H1 (cell line): ENCODE results near the gene BHMT. TPM values are rescaled to one million over a fixed set of nuclear protein-coding genes. Genes with fewer than 3 reads are reported as not detected.

Experiments
- CTCF ChIA-PET: fragments of 300-600 bp; sonication (Branson Sonifier 250); formaldehyde crosslinking; loops from one replicate; lab custom pipeline; 2021; ENCODE audit not compliant: partially characterized antibody; lab: Charles Lee
- POLR2A ChIA-PET: fragments of 300-600 bp; sonication (Branson Sonifier 250); formaldehyde crosslinking; loops from one replicate; lab custom pipeline; 2021; ENCODE audit warnings: inconsistent platforms; ENCODE audit not compliant: partially characterized antibody; lab: Charles Lee
- DNase-seq, 2 experiments: peaks; one replicate each; pipeline versions ENCODE4 v3.0.0 to v3.0.0-alpha.2; 2010 to 2022; ENCODE audit warnings: low spot score in 2 of 2, low read depth in 1 of 2, mixed read lengths in 1 of 2
- FAIRE-seq: peaks from 2 replicates; lab custom pipeline; 2011; peaks lifted over from hg19 to GRCh38; lab: Jason Lieb, UNC
- H2AFZ ChIP-seq: 2 replicates; pipeline ENCODE4 v1.8.1; 2012; ENCODE audit warnings: low read length, inconsistent platforms
- H2AK5ac ChIP-seq: 2 replicates; pipeline ENCODE4 v1.6.1; 2013; ENCODE audit warnings: low read depth, low read length
- H2BK120ac ChIP-seq: replicated peaks from 2 replicates; pipeline ENCODE3; 2013; ENCODE audit warnings: low read depth, low read length, inconsistent platforms
- H2BK12ac ChIP-seq: 2 replicates; pipeline ENCODE4 v1.6.1; 2013; ENCODE audit warnings: low read depth, low read length
- H2BK15ac ChIP-seq: 2 replicates; pipeline ENCODE4 v1.6.1; 2013; ENCODE audit warnings: low read length
- H2BK20ac ChIP-seq: 2 replicates; pipeline ENCODE4 v1.6.1; 2013; ENCODE audit warnings: low read length
- H2BK5ac ChIP-seq: 2 replicates; pipeline ENCODE4 v1.6.1; 2013; ENCODE audit warnings: low read depth, low read length
- H3K14ac ChIP-seq: 2 replicates; pipeline ENCODE4 v1.6.1; 2013; ENCODE audit warnings: inconsistent platforms; ENCODE audit not compliant: insufficient read length
- H3K18ac ChIP-seq: 2 replicates; pipeline ENCODE4 v1.6.1; 2013; ENCODE audit warnings: low read length; ENCODE audit errors: extremely low read depth
- H3K23ac ChIP-seq: 2 replicates; pipeline ENCODE4 v1.6.1; 2013; ENCODE audit warnings: inconsistent platforms; ENCODE audit not compliant: insufficient read length
- H3K23me2 ChIP-seq: 2 replicates; pipeline ENCODE4 v1.6.1; 2013; ENCODE audit warnings: low read depth, low read length
- H3K27ac ChIP-seq: 2 replicates; pipeline ENCODE4 v1.6.1; 2011; ENCODE audit warnings: low read depth, low read length, inconsistent platforms
- H3K27me3 ChIP-seq, 4 experiments: replicated peaks in 1 of 4; 1 replicate in 1 of 4; 2 replicates in 3 of 4; pipeline versions ENCODE4 v1.6.1 to v1.8.1; 2011 to 2013; ENCODE audit warnings: low read length in 3 of 4, mild to moderate bottlenecking in 3 of 4, inconsistent platforms in 2 of 4, mixed read lengths in 2 of 4, moderate library complexity in 1 of 4; ENCODE audit not compliant: control insufficient read depth in 3 of 4, insufficient read depth in 3 of 4; ENCODE audit errors: extremely low read depth in 1 of 4
- H3K36me3 ChIP-seq, 4 experiments: 2 replicates each; pipeline versions ENCODE4 v1.6.1 to v1.8.1; 2011 to 2013; ENCODE audit warnings: mild to moderate bottlenecking in 4 of 4, low read length in 3 of 4, moderate library complexity in 2 of 4, control low read depth in 1 of 4, inconsistent platforms in 1 of 4; ENCODE audit not compliant: insufficient read depth in 4 of 4, control insufficient read depth in 2 of 4
- H3K4ac ChIP-seq: replicated peaks from 2 replicates; pipeline ENCODE3; 2013; ENCODE audit warnings: low read length, low read depth, mixed read lengths, inconsistent platforms; ENCODE audit not compliant: insufficient read length
- H3K4me1 ChIP-seq, 4 experiments: replicated peaks in 1 of 4; 1 replicate in 1 of 4; 2 replicates in 3 of 4; pipeline versions ENCODE4 v1.6.1 to v1.8.1; 2011 to 2013; ENCODE audit warnings: low read length in 3 of 4, inconsistent platforms in 2 of 4, mixed read lengths in 1 of 4; ENCODE audit not compliant: insufficient read depth in 4 of 4, control insufficient read depth in 3 of 4
- H3K4me2 ChIP-seq, 2 experiments: 2 replicates each; pipeline versions ENCODE4 v1.6.1 to v1.8.1; 2011 to 2013; ENCODE audit warnings: low read depth in 2 of 2, low read length in 2 of 2, control low read depth in 1 of 2, inconsistent platforms in 1 of 2, mild to moderate bottlenecking in 1 of 2; ENCODE audit not compliant: insufficient read depth in 1 of 2
- H3K4me3 ChIP-seq, 4 experiments: fragments of 200-600, 300-600 bp in 1 of 4; sonication (generic), shearing (Covaris generic), sonication (Bioruptor Twin) in 1 of 4; 2 replicates each; pipeline versions ENCODE4 v1.5.1 to v1.8.1; 2011 to 2016; ENCODE audit warnings: low read length in 4 of 4, low read depth in 3 of 4, control low read depth in 2 of 4, inconsistent platforms in 2 of 4, mild to moderate bottlenecking in 2 of 4, mixed read lengths in 1 of 4, moderate library complexity in 1 of 4; ENCODE audit not compliant: insufficient read depth in 2 of 4; ENCODE audit errors: extremely low read depth in 1 of 4
- H3K56ac ChIP-seq: replicated peaks from 2 replicates; pipeline ENCODE3; 2013; ENCODE audit warnings: low read depth, mild to moderate bottlenecking, mixed read lengths, low read length, inconsistent platforms; ENCODE audit not compliant: insufficient read length
- H3K79me1 ChIP-seq: 2 replicates; pipeline ENCODE4 v1.6.1; 2013; ENCODE audit warnings: low read depth, low read length, control low read depth
- H3K79me2 ChIP-seq, 2 experiments: 2 replicates each; pipeline versions ENCODE4 v1.6.1 to v1.8.1; 2012 to 2013; ENCODE audit warnings: low read length in 2 of 2, mild to moderate bottlenecking in 2 of 2, inconsistent platforms in 1 of 2; ENCODE audit not compliant: insufficient read depth in 2 of 2, control insufficient read depth in 1 of 2
- H3K9ac ChIP-seq, 4 experiments: replicated peaks in 1 of 4; 1 replicate in 1 of 4; 2 replicates in 3 of 4; pipeline versions ENCODE4 v1.6.1 to v1.8.1; 2011 to 2013; ENCODE audit warnings: low read depth in 3 of 4, low read length in 3 of 4, control low read depth in 2 of 4, mild to moderate bottlenecking in 2 of 4, moderate library complexity in 2 of 4, inconsistent platforms in 1 of 4; ENCODE audit errors: extremely low read depth in 1 of 4
- H3K9me3 ChIP-seq, 2 experiments: 2 replicates each; pipeline versions ENCODE4 v1.6.1 to v1.8.1; 2012 to 2013; ENCODE audit warnings: mild to moderate bottlenecking in 2 of 2, moderate library complexity in 2 of 2, control low read depth in 1 of 2, inconsistent platforms in 1 of 2, low read depth in 1 of 2, low read length in 1 of 2, mixed read lengths in 1 of 2; ENCODE audit not compliant: insufficient read depth in 2 of 2
- H4K20me1 ChIP-seq, 2 experiments: replicated peaks in 1 of 2; 2 replicates each; pipeline versions ENCODE3 to v1.8.1; 2011 to 2013; ENCODE audit warnings: inconsistent platforms in 2 of 2, low read length in 2 of 2, mild to moderate bottlenecking in 1 of 2; ENCODE audit not compliant: insufficient read depth in 2 of 2, control insufficient read depth in 1 of 2
- H4K5ac ChIP-seq: 2 replicates; pipeline ENCODE4 v1.6.1; 2013; ENCODE audit warnings: low read length, low read depth, mixed read lengths, inconsistent platforms; ENCODE audit not compliant: insufficient read length
- H4K8ac ChIP-seq: 2 replicates; pipeline ENCODE4 v1.8.0; 2013; ENCODE audit warnings: mild to moderate bottlenecking, moderate library complexity, low read length, inconsistent platforms; ENCODE audit not compliant: insufficient read depth; ENCODE audit errors: extremely low read depth
- H4K91ac ChIP-seq: replicated peaks from 2 replicates; pipeline ENCODE3; 2013; ENCODE audit warnings: low read length, mixed read lengths, inconsistent platforms; ENCODE audit not compliant: insufficient read length
- ASH2L ChIP-seq: fragments of 200-600, 300-600 bp; sonication (generic); IDR thresholded peaks from one replicate; pipeline ENCODE4 v1.7.1; 2017; ENCODE audit warnings: low read length
- CBX8 ChIP-seq: fragments of 300-800, 300-1000 bp; sonication (generic); IDR thresholded peaks from 2 replicates; pipeline ENCODE4 v1.7.1; 2016; ENCODE audit warnings: low read depth, low read length, borderline replicate concordance
- CHD2 ChIP-seq: IDR thresholded peaks from 2 replicates; pipeline ENCODE4 v1.6.1; 2012; ENCODE audit warnings: low read length, improper control_type of control experiment
- EP300 ChIP-seq, 2 experiments: IDR thresholded peaks; 1 replicate in 1 of 2; 2 replicates in 1 of 2; pipeline ENCODE4 v1.6.1; 2011 to 2012; ENCODE audit warnings: low read depth in 2 of 2, low read length in 2 of 2, mild to moderate bottlenecking in 2 of 2, borderline replicate concordance in 1 of 2, inconsistent platforms in 1 of 2, moderate library complexity in 1 of 2
- FOSL1 ChIP-seq: IDR thresholded peaks from 2 replicates; pipeline ENCODE4 v1.6.1; 2011; ENCODE audit warnings: mild to moderate bottlenecking, low read depth, low read length, moderate library complexity; ENCODE audit not compliant: insufficient read depth
- KDM4A ChIP-seq: IDR thresholded peaks from one replicate; pipeline ENCODE4 v1.7.1; 2012; ENCODE audit warnings: low read depth, mild to moderate bottlenecking, moderate library complexity, low read length, inconsistent platforms; ENCODE audit not compliant: severe bottlenecking
- PHF8 ChIP-seq: fragments of 200-600 bp; sonication (generic); conservative IDR thresholded peaks from 2 replicates; pipeline ENCODE4 v1.7.1; 2012; ENCODE audit warnings: low read depth, mild to moderate bottlenecking, inconsistent platforms, low read length, moderate library complexity
- RNF2 ChIP-seq: fragments of 200-900, 300-1000 bp; sonication (generic); IDR thresholded peaks from 2 replicates; pipeline ENCODE4 v1.7.1; 2016; ENCODE audit warnings: borderline replicate concordance, low read depth, mild to moderate bottlenecking, antibody characterized with exemption, low read length; ENCODE audit not compliant: poor library complexity, severe bottlenecking; ENCODE audit errors: missing control alignments
- SIN3A ChIP-seq, 2 experiments: IDR thresholded peaks in 1 of 2; conservative IDR thresholded peaks in 1 of 2; 2 replicates each; pipeline ENCODE4 v1.6.1; 2011 to 2012; ENCODE audit warnings: low read length in 2 of 2, improper control_type of control experiment in 1 of 2, low read depth in 1 of 2, mild to moderate bottlenecking in 1 of 2
- TAF7 ChIP-seq: optimal IDR thresholded peaks from 2 replicates; pipeline ENCODE3; 2011; ENCODE audit warnings: low read depth, mild to moderate bottlenecking, inconsistent platforms, low read length, moderate library complexity, borderline replicate concordance
- WGBS, 2 experiments: shearing (Covaris generic) in 1 of 2; methylation state at CpG; one replicate each; pipeline versions ENCODE4 v1.1.6 to v1.1.7; 2013 to 2015; ENCODE audit warnings: low lambda C conversion rate in 2 of 2, mixed read lengths in 2 of 2, inconsistent platforms in 1 of 2, low coverage in 1 of 2, missing lambda C conversion rate in 1 of 2; ENCODE audit not compliant: insufficient replicate concordance in 2 of 2, insufficient coverage in 1 of 2, insufficient read length in 1 of 2; ENCODE audit errors: extremely low coverage in 1 of 2, missing lambda C conversion rate in 1 of 2; 5-methylcytosine and 5-hydroxymethylcytosine counted together
- polyA plus RNA-seq, 7 experiments: library from polyadenylated mRNA; depleted of rRNA in 3 of 7; stranded (reverse) in 5 of 7; unstranded in 2 of 7; fragments of >200 nt in 5 of 7; fragments of 200-250 nt in 2 of 7; gene quantifications; 1 replicate in 5 of 7; 2 replicates in 1 of 7; 4 replicates in 1 of 7; pipeline versions ENCODE4 v1.2.1 to v1.2.3, GENCODE V29; 2011 to 2013; ENCODE audit warnings: missing spikeins in 2 of 7, mixed read lengths in 2 of 7
- total RNA-seq: library from RNA; stranded (reverse); fragmentation: NEBNext Ultra II Directional; extraction: Animal tissue kit (Norgen Biotek cat#: 25700); gene quantifications from 2 replicates; pipeline ENCODE4 v1.2.1, GENCODE V29; 2021
- TF ChIP-seq, protein P1 (sequence below): IDR thresholded peaks from 2 replicates; pipeline ENCODE4 v1.6.1; 2011; ENCODE audit warnings: low read depth, mild to moderate bottlenecking, low read length; ENCODE audit not compliant: insufficient read depth

BHMT gene
- total and polyA plus RNA-seq, 2 of the 8 experiments (the other 6 are each of a cell fraction or from before 2014, with no cell fraction given): 0.54 to 1.6 TPM

DNA sequence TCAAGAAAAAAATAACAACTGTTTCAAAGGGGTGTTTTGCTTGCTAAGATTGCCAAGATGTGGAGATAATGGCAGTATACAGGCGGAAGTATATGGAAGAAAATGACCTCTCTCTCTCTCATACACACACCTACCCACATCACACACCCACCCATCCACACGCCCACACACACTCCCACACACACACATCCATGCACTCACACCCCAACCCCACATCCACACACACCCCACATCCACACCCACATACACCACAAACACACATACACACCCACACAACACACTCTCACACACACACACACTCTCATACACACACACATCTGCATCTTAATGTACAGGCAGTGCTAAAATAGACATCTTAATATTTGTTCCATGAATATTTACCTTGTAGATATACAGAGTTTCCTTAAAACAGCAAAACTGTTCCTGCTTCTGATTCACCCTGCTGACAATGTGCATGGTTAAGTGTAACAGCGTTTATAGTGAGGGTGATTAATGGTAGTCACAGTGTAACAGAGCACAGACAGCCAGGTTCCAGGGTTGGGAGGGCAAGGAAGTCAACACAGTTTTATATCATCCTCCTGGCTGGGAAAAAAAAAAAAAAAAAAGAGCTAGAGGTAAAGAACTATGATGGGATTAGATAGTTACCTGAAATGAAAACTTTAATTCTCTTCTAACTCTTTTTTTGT, 33.8 kb upstream of the BHMT start:
- Histone ChIP-seq H3K4ac (no peak overlapping the region), H4K5ac (no peak overlapping the region), H2BK12ac (no peak overlapping the region)
- TF ChIP-seq CBX8: no peak
- no peak for TF ChIP-seq PHF8
- no peak for TF ChIP-seq TAF7
- TF ChIP-seq, protein P1, sequence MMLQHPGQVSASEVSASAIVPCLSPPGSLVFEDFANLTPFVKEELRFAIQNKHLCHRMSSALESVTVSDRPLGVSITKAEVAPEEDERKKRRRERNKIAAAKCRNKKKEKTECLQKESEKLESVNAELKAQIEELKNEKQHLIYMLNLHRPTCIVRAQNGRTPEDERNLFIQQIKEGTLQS: no peak
- TF ChIP-seq SIN3A (conservative IDR thresholded peaks at IDR 0.05 in 1 of 2, IDR thresholded peaks at IDR 0.05 in 1 of 2; ENCODE audit: low read depth in 1 of 2, low read length in 2 of 2): no peak
- TF ChIP-seq EP300 (IDR thresholded peaks at IDR 0.05; ENCODE audit: borderline replicate concordance in 1 of 2, low read depth in 2 of 2, low read length in 2 of 2): no peak
- TF ChIP-seq KDM4A: no peak
- TF ChIP-seq RNF2: no peak
- TF ChIP-seq ASH2L: no peak
- no peak for TF ChIP-seq CHD2
- no peak for TF ChIP-seq FOSL1

More for the DNA sequence above, 33.8 kb upstream of the BHMT start:
- Histone ChIP-seq H4K20me1 (peaks cover 0 to 2% of the 10 kb centered on the region in 2 experiments), H2AK5ac (no peak overlapping the region), H3K4me3 (no peak overlapping the region), H2BK15ac (no peak overlapping the region), H3K27ac (no peak overlapping the region), H3K27me3 (no peaks in the 10 kb centered on the region), H3K79me1 (no peaks in the 10 kb centered on the region), H3K9me3 (no peaks in the 10 kb centered on the region; a peak in 1 of 4 replicates), H3K23me2 (peaks cover 3% of the 10 kb centered on the region; the same call in 1 of the 2 replicates), H4K91ac (no peak overlapping the region), H3K56ac (peak overlapping the region; percentile 90), H3K79me2 (no peaks in the 10 kb centered on the region), H4K8ac (no peak overlapping the region), H3K4me1 (no peaks in the 10 kb centered on the region), H3K9ac (no peak overlapping the region), H2BK120ac (no peak overlapping the region), H3K23ac (no peak overlapping the region), H3K14ac (no peak overlapping the region), H2BK5ac (no peak overlapping the region), H3K18ac (no peak overlapping the region), H2BK20ac (no peak overlapping the region), H3K4me2 (no peak overlapping the region), H3K36me3 (no peaks in the 10 kb centered on the region), H2AFZ (no peak overlapping the region)
- CTCF ChIA-PET: interaction anchor here (1.7 kb wide), 1 partner anchor 53 kb away, joined by 7 read pairs; no protein-coding TSS in a partner anchor
- 70% methylated on average over 3 of the region's 3 CpGs; no CpG with 5 or more reads in 1 of the 2 experiments for WGBS, 2 experiments
- DNase-seq (no peak), FAIRE-seq (no peak)
- POLR2A ChIA-PET: interaction anchor here (0.6 to 1.3 kb wide), 2 partner anchors 10 to 284 kb away, joined by 3 read pairs; no protein-coding TSS in a partner anchor
